DOHH2 (cell line): ENCODE results near the gene ACTG2.

ENCODE experiments used
- H3F3A ChIP-seq: fragments of 200-600 bp; sonication (generic), shearing (Covaris generic); 2 replicates; pipeline ENCODE4 v1.6.0; 2016; ENCODE audit warnings: antibody characterized with exemption, mild to moderate bottlenecking; ENCODE audit not compliant: control insufficient read depth, insufficient read depth
- H3K27ac ChIP-seq: fragments of 200-600 bp; sonication (generic); 2 replicates; pipeline ENCODE4 v1.5.1; 2014; ENCODE audit warnings: low read depth, mild to moderate bottlenecking, low read length, moderate library complexity
- H3K27me3 ChIP-seq: fragments of 200-600 bp; sonication (generic); 2 replicates; pipeline ENCODE4 v1.6.1; 2014; ENCODE audit warnings: mild to moderate bottlenecking, low read length, mixed read lengths; ENCODE audit not compliant: control insufficient read depth
- H3K36me3 ChIP-seq: fragments of 200-600 bp; sonication (generic); 2 replicates; pipeline ENCODE4 v1.6.1; 2014; ENCODE audit warnings: mild to moderate bottlenecking, low read length, moderate library complexity, mixed read lengths; ENCODE audit not compliant: control insufficient read depth
- H3K4me1 ChIP-seq: fragments of 200-600 bp; sonication (generic); 2 replicates; pipeline ENCODE4 v1.6.1; 2014; ENCODE audit warnings: mild to moderate bottlenecking, low read length, mixed read lengths; ENCODE audit not compliant: control insufficient read depth
- H3K4me2 ChIP-seq: fragments of 200-600 bp; sonication (generic); 2 replicates; pipeline ENCODE4 v1.6.0; 2014; ENCODE audit warnings: mild to moderate bottlenecking, low read length, moderate library complexity
- H3K4me3 ChIP-seq: fragments of 200-600 bp; sonication (generic); 2 replicates; pipeline ENCODE4 v1.5.1; 2014; ENCODE audit warnings: mild to moderate bottlenecking, low read length, mixed read lengths
- H3K79me2 ChIP-seq: fragments of 200-600 bp; sonication (generic); 2 replicates; pipeline ENCODE4 v1.6.1; 2014; ENCODE audit warnings: mild to moderate bottlenecking, low read length, mixed read lengths; ENCODE audit not compliant: control insufficient read depth
- H3K9me2 ChIP-seq: fragments of 200-600 bp; sonication (generic); replicated peaks from 2 replicates; pipeline ENCODE4 v1.6.1; 2014; ENCODE audit warnings: mild to moderate bottlenecking, low read length, mixed read lengths; ENCODE audit not compliant: control insufficient read depth
- H3K9me3 ChIP-seq: fragments of 200-600 bp; sonication (generic); 2 replicates; pipeline ENCODE4 v1.6.1; 2014; ENCODE audit warnings: antibody characterized with exemption, low read length, mixed read lengths; ENCODE audit not compliant: control insufficient read depth, insufficient read depth
- H4K20me1 ChIP-seq: fragments of 200-600 bp; sonication (generic); 2 replicates; pipeline ENCODE4 v1.6.0; 2014; ENCODE audit warnings: low read depth, mild to moderate bottlenecking, antibody characterized with exemption, low read length, moderate library complexity; ENCODE audit not compliant: control insufficient read depth, insufficient read depth
- EZH2phosphoT487 ChIP-seq: fragments of 200-600 bp; sonication (generic); IDR thresholded peaks from 2 replicates; pipeline ENCODE4 v1.6.1; 2017; ENCODE audit warnings: borderline replicate concordance, mild to moderate bottlenecking, antibody characterized with exemption, low read length, moderate library complexity, mixed read lengths
- TF ChIP-seq, protein P1 (sequence below): fragments of 200-600 bp; sonication (generic); IDR thresholded peaks from one replicate; pipeline ENCODE4 v1.5.1; 2014; ENCODE audit warnings: antibody characterized with exemption, mild to moderate bottlenecking, low read depth, low read length; ENCODE audit not compliant: poor library complexity, severe bottlenecking

The ACTG2 gene

DNA sequence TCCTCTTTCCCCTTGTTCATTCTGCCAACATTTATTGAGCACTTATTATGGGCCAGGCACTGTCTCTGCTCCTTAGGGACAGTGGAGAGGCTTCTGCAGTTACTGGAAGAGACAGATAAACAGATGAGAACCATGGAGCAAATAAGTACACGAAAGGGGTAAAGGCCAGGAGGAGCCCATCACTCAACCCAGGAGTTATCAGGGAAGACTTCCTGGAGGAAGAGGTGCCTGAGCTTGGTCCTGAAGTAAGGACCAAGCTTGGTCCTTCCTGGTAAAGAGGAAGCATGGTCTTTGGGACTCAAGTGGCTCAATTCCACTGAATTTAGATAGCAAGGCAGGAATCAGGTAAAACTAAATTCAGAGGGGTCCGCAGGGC, 1.7 kb downstream of the ACTG2 start:
- H4K20me1 ChIP-seq, result no peaks in the 10 kb centered on the region
- no peak overlapping the region for H3K4me2 ChIP-seq
- no peaks in the 10 kb centered on the region for H3F3A ChIP-seq
- H3K27me3 ChIP-seq, result peaks cover 6% of the 10 kb centered on the region; the same call in 1 of the 2 replicates
- H3K36me3 ChIP-seq, result no peaks in the 10 kb centered on the region
- H3K9me2 ChIP-seq, result no peaks in the 10 kb centered on the region
- H3K4me3 ChIP-seq, result no peak overlapping the region
- no peak for TF ChIP-seq EZH2phosphoT487
- TF ChIP-seq, protein P1, sequence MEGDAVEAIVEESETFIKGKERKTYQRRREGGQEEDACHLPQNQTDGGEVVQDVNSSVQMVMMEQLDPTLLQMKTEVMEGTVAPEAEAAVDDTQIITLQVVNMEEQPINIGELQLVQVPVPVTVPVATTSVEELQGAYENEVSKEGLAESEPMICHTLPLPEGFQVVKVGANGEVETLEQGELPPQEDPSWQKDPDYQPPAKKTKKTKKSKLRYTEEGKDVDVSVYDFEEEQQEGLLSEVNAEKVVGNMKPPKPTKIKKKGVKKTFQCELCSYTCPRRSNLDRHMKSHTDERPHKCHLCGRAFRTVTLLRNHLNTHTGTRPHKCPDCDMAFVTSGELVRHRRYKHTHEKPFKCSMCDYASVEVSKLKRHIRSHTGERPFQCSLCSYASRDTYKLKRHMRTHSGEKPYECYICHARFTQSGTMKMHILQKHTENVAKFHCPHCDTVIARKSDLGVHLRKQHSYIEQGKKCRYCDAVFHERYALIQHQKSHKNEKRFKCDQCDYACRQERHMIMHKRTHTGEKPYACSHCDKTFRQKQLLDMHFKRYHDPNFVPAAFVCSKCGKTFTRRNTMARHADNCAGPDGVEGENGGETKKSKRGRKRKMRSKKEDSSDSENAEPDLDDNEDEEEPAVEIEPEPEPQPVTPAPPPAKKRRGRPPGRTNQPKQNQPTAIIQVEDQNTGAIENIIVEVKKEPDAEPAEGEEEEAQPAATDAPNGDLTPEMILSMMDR, result no peak
- no peaks in the 10 kb centered on the region for H3K9me3 ChIP-seq
- H3K27ac ChIP-seq, result no peak overlapping the region
- no peaks in the 10 kb centered on the region for H3K4me1 ChIP-seq
- no peaks in the 10 kb centered on the region for H3K79me2 ChIP-seq

DNA sequence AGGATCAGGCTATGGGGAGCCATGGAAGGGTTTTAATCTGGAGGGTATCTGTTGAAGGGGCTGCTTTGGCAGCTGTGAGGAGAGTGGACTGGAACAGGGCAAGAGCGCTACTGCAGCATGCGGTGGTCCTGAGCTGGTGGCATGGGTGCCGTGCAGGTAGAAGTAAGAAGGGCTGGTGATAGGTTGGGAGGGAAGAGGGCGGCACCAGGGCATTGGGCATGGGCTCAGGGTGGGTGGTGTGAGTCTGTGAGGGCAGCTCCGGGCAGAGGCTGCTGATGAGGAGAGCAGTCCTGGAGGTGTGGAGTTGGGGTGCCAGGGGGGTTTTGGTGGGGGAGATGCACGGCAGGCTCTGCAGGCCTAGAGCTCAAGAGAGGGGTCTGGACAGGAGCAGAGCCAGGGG, 2.1 kb downstream of the ACTG2 start:
- no peaks in the 10 kb centered on the region for H3K9me3 ChIP-seq
- H3K4me3 ChIP-seq, result no peak overlapping the region
- peaks cover 6% of the 10 kb centered on the region; the same call in 1 of the 2 replicates for H3K27me3 ChIP-seq
- no peaks in the 10 kb centered on the region for H4K20me1 ChIP-seq
- no peak overlapping the region for H3K4me2 ChIP-seq
- no peaks in the 10 kb centered on the region for H3K36me3 ChIP-seq
- TF ChIP-seq EZH2phosphoT487, result no peak
- TF ChIP-seq, protein P1, result no peak
- H3F3A ChIP-seq, result no peaks in the 10 kb centered on the region
- H3K79me2 ChIP-seq, result no peaks in the 10 kb centered on the region
- no peaks in the 10 kb centered on the region for H3K4me1 ChIP-seq
- no peaks in the 10 kb centered on the region for H3K9me2 ChIP-seq
- no peak overlapping the region for H3K27ac ChIP-seq

DNA sequence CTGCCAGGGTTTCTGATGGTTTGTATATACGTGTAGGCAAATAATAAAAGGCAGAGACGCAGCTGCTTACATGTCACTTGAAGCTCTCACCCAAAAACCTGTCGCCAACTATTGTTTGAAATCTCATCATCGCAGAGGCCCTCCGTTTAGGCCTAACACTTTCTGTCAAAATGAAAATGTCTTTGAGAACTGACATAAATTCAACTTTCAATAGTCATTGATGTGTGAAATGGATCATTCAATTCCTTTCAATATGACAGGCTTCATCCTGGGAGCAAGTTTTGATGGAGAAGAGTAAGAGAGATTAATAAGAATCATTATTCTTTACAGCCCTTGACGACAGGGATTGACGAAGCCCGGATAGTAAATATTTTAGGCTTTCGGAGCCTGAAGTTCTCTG, 2.7 kb downstream of the ACTG2 start:
- Histone ChIP-seq H3K27ac (no peak overlapping the region), H3K4me3 (no peak overlapping the region), H3K4me1 (no peaks in the 10 kb centered on the region), H3F3A (no peaks in the 10 kb centered on the region), H3K9me3 (no peaks in the 10 kb centered on the region), H3K27me3 (peaks cover 3% of the 10 kb centered on the region; the same call in 1 of the 2 replicates), H4K20me1 (no peaks in the 10 kb centered on the region), H3K9me2 (no peaks in the 10 kb centered on the region), H3K79me2 (no peaks in the 10 kb centered on the region), H3K4me2 (no peak overlapping the region), H3K36me3 (no peaks in the 10 kb centered on the region)
- TF ChIP-seq, protein P1, result no peak
- no peak for TF ChIP-seq EZH2phosphoT487
